ENCODE results near the gene NAP1L1.

NAP1L1 gene, protein sequence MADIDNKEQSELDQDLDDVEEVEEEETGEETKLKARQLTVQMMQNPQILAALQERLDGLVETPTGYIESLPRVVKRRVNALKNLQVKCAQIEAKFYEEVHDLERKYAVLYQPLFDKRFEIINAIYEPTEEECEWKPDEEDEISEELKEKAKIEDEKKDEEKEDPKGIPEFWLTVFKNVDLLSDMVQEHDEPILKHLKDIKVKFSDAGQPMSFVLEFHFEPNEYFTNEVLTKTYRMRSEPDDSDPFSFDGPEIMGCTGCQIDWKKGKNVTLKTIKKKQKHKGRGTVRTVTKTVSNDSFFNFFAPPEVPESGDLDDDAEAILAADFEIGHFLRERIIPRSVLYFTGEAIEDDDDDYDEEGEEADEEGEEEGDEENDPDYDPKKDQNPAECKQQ

DNA sequence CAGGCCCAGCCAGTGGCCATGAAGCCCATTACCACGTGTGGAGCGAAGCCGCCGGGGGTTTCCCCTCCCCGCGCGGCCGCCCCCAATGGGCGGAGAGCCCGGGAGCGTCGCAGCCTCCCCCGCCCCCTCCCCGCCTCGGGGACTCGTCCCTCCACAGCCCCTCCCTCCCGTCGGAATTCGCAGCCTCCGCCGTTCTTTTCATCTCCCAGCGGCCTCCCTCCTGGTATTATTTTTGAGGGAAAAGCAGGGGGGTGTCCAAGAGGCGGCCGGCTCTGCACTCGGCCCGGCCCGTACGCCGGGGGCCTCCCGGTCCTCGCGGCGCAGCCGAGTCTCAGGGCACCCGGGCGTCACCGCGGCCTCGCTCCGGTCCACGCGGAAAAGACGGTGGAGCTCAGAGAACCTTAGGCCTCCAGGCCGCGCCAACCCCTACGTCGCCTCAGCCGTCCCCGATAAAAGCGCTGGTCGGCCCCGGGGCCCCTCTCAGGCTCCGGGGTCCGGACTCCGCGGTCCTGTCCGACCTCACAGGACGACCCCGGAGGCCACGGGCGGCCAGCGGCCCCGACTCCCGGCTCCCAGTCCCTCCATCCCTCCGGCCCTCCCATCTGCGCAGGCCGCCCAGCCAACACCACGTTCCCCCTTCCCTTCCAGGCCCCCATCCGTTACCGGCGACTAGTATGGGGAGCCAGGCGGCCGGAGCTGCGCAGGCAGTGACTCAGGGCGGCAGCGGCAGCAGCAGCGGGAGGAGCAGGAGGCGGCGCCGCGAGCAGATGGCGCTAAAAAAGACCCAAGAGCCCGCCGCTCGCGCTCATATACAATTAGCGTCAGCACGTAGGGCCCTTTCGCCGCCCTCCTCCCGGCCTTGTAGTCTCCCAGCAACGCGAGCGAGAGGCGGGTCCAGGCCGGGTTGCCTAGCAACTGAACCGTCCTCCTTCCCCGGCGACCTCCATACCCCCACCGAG is at the start of gene NAP1L1:
TSS of gene NAP1L1 (minus strand) at position 782 of the 959 bp plus-strand sequence. CDS start 10,466 bp downstream, outside the sequence.
- DNase-seq, result peak; percentile 91

DNA sequence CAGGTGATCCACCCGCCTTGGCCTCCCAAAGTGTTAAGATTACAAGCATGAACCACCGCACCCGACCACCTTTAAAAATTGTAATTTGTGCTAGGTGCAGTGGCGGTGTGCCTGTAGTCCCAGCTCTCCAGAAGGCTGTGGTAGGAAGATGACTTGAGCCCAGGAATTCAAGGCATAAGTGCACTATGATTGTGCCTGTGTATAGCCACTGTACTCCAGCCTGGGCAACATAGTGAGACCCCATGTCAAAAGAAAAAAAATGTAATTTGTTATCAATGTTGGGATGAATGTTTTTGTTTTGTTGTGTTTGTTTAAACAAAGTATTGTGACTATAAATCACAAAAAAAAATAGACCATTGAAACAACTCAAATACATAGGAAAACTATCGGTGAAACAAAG is 43.1 kb upstream of the NAP1L1 start:
- DNase-seq, result no peak

DNA sequence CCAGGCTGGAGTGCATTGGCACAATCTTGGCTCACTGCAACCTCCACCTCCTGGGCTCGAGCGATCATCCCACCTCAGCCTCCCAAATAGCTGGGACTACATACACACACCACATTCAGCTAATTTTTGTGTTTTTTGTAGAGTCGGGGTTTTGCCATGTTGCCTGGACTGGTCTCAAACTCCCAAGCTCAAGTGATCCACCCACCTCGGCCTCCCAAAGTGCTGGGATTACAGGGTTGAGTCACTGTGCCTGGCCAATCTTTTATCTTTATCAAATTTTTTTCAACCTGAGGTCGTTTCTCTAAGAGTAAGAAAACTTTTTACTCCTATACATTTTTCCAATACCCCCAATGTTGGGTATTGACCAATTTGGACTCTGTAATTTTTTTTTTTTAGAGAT is 40.0 kb upstream of the NAP1L1 start:
- DNase-seq, result no peak

DNA sequence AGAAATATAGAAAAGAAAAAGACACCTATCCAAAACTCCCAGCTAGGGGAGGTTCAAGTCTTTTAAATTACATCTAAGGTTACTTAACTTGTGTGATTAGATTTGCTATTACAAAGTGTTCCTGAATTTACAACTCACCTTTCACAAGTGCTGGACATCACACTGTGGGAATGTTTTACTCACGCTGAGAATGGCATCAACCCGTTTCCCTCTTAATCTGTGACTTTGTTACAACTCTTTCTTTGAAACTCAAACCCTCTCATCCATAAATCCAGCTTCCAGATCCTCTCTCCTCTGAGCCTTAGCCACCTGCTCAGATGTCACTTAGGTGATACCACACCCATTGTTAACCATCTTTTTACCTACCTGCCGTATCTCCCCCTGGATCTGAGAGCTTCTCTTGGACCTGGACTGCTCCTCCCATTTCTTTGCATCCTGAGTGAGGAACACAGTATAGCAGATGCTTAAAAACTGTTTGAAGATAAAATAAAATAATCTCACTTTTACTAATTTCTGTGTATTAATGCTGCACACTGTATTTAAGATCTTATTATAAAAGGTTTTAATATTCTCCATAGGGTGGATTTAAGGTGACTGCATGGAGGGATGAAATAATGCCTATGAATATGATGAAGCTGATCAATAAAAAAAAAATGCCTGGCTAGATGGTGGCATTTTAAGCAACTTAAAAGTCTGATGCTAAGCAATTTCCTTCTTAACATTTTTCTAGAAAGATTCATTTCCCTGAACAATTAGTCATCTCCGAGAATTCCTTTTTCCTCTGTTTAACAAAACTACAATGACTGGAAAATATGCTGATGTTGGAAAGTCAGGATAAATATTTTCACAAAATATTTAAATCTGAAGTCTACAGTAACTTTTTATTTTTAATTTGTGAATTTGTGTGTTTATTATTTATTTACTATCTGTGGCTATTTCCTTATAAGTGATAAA is 39.1 kb upstream of the NAP1L1 start:
- no peak for DNase-seq

DNA sequence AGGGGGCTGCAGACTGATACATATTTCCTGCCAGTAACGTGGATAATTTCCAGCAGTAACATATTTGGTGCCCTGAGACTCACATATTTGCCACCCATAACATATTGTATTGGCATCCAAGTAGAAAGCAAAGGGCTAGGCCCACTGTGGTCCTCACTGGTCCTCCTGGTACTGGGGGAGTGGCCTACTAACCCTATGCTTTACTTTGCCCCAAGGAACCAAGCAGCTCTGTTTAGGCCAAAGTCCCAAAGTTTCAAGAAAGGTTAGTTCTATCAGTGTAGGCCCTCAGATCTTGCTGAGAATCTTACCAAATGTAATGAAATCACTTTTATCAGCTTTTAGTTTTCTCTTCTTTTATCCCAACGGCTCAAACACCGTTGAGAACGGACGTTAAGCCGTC is 35.4 kb upstream of the NAP1L1 start:
- no peak for DNase-seq

DNA sequence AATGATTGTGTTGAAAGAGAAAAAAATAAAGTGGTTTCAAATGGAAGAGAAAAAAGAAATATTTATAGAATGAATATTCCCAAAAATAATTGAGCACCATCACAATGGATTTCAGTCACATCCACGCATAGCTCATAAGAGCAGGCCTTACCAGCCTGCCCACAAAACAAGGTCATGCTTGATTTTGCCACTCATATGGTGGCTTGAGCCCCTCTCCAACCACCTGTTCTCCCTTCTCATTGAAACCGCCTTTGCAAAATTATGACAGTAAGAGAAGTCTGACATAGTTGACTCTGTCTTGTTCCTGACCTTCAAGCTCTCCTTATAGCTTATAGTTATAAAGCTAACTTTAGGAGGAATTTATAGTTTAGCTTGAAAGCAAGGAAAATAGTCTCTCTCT is 33.3 kb upstream of the NAP1L1 start:
- DNase-seq, result no peak

DNA sequence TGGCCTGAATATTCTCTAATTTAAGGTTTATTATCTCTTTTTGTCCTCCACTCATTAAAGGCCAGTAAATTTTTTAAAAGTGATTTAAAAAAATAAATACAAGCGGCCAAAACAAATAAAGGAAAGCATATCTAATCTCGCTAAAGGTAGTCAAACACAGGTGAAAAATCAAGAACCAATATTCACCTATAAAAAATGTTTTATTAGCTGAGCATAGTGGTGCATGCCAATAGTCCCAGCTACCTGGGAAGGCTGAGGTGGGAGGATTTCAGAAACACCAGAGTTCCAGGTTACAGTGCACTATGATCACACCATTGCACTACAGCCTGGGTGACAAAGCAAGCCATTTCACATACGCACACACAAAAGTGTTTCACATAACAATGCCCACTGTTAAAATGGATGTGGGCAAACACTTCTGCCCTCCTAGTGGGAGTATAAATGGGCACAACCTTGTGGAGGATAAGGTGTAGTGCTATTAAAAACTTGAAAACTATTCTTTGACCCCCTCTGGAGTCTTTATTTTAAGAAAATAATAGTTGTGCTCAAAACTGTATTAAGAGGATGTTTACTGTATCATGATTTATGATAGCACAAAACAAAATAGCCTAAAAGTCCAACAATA is 32.7 kb upstream of the NAP1L1 start:
- no peak for DNase-seq

DNA sequence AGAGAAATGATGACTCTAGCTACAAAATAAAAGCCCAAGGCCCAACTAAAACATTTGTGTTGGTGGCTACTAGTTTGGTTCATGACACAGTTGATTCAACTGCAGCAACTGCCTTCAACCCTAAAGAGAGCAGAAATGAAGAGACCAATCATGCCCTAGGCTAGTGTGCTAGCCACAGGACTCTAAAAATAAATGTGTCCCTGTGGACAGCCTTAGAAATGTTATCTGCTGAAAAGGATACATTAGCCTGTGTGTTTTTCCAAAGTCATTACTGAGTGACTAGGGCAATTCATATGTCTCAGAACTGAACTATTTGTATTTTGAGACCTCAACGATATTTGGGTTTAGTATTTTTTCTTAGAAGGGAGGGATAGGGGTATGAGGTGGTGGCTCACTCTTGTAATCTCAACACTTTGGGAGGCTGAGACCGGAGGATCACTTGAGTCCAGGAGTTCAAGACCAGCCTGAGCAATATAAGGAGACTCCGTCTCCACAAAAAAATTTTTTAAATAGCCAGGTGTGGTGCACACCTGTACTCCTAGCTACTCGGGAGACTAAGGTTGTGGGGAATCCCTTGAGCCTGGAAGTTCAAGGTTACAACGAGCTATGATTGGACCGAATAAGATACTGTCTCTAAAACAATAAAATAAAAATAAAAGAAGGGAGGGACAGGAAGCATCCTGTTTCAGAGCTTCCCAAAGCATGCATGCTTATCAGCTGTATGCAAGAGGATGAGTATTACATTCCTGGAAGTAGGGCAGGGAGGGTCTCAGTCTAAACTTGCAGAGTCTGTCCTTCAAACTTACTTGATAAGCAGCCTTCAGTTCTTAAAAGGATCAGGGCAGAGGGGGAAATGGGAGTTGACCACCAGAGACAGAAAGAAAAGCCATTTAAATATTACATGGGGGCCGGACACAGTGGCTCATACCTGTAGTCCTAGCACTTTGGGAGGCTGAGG is 29.6 kb upstream of the NAP1L1 start:
- DNase-seq, result no peak

DNA sequence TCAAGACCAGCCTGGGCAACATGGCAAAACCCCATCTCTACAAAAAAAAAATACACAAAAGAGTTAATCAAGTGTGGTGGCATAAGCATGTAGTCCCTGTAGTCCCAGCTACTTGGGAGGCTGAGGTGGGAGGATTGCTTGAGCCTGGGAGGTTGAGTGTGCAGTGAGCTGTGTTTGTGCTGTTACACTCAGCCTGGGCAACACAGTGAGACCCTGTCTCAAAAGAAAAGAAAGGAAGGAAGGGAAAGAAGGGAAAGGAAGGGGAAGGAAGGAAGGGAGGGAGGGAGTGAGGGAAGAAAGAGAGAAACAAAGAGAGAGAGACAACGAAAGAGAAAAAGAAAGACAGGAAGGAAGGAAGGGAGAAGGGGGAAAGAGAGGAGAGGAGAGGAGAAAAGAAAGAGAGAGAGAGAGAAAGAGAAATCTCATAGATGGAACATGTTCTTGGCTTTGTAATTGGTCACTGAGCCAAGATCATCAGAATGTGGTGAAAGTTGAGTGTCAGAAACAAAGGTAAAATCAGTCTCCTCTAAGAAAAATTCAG is 26.8 kb upstream of the NAP1L1 start:
- no peak for DNase-seq

DNA sequence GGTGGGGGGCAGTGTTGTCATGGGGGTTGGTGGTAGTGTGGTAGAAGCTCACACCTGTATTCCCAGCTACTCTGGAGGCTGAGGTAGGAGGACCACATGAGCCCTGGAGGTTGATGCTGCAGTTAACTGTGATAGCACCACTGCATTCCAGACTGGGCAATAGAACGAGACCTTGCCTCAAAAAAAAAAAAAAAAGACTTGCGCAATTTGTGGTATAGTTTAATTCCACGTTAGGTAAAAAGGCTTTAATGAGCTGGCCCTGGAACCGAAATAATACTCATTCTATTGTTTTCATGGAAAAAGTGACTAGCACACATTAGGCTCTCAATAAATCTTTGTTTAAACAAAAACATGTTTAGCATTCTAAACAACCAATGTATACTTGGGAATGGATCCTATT is 25.4 kb upstream of the NAP1L1 start:
- no peak for DNase-seq

DNA sequence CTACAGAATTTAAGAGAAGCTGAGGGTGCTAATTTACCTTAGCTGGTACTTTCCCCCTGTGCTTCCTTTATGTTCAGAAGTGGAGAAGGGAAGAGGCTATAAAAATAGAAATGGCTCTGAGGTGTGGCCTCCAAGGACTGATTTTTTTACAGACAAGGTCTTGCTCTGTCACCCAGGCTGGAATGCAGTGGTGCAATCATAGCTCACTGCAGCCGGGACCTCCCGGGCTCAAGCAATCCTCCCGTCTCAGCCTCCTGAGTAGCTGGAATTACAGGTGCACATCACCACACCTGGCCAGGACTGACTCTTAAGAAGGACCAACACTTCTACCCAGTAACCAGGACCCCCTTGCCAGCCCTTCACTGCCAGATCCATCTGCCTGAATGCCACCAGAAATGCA is 23.9 kb upstream of the NAP1L1 start:
- DNase-seq, result no peak

DNA sequence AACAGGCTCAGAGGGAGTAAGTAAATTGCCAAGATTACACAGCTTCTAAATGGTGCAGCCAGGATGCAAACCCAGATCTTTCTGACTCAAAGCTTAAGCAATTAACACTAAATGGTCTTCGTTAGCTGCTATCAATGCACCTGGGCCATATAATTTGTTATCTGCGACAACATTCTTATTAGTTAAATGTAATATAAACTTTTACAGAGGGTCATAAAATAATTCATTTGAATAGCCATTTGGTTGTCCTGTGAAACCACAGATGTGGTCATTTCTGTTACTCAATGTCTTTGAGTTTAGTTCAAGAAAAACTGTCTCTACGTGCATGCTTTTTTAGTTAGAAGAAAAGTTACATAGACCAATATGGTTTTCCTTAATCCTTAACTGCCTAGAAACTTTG is 22.1 kb upstream of the NAP1L1 start:
- DNase-seq, result no peak

DNA sequence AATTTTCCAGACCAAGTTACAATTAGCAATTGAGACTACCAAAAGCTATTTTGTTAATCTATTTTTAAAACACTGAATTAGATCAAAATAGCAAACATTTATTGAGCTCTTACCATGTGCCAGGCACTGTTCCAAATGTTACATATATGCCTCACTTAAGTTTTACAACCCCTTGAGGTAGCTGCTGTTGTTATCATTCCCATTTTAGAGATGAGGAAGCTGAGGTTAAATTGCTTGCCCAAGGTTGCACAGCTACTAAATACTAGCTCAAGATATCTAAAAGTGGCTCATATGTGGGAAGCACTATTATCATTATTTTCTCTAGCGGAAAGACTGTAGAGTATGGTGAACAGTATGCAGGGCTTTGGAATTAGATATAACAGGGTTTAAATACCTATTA is 19.5 kb upstream of the NAP1L1 start:
- DNase-seq, result no peak

DNA sequence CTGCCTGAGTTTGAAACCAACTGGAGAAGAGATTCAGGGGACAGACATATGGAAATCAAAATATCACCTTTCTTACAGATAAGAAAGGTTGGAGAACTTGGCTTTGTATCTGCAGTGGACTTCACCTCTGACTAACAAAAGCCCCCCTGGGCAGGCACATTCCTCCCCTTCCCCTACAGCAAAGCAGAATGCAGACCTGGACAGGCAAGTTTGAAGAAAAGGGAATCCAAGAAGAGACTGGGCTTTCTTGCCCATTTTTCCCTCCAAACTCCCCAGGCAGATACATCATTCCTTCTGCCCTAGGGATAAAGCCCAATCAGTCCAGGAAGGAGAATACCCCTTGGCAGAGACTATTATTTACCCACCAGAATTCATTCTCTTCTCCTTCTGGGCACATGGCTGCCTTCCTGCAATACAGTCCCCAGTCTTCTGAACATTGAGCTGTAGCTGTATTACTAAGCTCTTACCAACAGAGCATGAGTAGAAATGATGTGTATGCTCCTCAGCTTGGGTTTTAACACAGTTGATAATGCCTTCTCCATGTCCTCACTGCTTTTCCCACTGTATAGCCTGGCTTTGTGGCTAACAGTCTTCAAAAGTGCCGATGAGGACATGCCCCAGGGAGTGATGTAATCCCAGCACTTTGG is 17.4 kb upstream of the NAP1L1 start:
- DNase-seq, result no peak

DNA sequence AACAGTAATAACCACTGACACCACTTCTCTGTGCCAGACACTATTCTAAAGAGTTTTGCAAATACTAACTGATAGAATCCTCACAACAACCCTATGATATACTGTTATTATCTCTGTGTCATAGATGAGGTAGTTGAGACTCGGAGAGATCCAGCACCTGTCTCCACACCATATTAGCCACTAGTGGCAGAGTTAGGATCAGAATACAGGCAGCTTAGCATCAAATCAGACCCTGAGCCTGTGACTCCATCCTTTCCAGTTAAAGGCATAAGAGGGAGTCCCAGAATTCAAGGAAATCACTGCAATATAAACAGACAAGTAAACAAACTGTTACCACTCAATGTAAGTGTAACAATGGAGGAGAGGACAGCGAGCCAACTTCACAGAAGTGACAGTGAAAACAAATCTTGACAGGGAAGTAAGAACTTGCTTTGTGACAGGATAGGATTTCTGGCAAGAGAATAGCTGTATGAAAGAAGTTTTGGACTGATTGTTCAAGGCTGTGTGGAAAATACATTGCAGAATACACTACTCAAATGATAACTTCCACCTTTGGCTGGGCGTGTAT is 11.7 kb upstream of the NAP1L1 start:
- DNase-seq, result no peak

DNA sequence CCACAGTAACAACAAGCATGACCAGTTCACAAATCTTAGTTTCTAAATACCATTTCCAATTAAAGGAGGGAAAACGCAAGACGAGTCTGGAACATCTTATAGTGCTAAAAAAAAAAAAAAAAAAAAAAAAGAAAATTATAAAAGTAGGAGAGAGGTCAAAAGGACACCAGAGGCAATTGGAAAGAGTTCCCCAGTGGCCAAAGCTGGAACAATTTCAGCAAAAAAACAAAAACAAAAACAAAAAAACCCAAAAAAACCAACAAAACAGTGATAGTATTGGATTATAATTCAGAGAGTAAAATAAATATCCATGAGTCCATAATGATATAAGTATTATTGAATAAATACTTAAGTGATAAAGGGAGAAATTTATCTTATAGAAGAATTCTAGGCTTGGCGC is 10.3 kb upstream of the NAP1L1 start:
- DNase-seq, result no peak

DNA sequence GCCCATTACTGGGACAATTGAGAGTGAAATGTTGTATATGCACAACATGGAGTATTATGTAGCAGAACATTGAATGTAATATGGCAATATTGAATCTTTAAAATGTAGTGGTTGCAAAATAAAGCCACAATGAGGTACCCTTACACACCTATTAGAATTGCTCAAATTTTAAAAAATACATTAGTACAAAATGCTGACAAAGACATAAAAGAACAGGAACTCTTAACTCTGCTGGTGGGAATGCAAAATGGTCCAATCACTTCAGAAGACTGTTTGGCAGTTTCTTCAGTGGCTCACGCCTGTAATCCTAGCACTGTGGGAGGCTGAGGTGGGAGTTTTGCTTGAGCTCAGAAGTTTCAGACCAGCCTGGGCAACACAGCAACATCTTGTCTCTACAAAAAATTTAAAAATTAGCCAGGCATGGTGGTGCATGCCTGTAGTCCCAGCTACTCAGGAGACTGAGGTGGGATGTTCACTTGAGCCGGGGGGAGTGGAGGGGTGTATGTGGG is 6.8 kb upstream of the NAP1L1 start:
- DNase-seq, result no peak

DNA sequence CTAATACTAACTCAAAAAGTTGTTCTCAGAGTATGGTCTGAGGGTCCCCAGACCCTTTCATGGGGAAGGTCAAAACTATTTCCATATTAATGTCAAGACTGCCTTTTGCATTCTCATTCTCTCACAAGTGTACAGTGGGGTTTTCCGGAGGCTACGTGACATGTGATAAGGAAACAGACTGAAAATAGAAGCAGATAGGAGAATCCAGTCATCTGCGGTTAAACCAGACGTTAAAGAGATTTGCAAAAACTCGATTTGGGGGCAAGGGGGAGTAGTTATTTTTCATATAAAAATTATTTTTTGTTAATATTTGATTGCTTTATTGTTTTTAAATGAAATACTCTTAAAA is 1.0 kb upstream of the NAP1L1 start:
- no peak for DNase-seq

DNA sequence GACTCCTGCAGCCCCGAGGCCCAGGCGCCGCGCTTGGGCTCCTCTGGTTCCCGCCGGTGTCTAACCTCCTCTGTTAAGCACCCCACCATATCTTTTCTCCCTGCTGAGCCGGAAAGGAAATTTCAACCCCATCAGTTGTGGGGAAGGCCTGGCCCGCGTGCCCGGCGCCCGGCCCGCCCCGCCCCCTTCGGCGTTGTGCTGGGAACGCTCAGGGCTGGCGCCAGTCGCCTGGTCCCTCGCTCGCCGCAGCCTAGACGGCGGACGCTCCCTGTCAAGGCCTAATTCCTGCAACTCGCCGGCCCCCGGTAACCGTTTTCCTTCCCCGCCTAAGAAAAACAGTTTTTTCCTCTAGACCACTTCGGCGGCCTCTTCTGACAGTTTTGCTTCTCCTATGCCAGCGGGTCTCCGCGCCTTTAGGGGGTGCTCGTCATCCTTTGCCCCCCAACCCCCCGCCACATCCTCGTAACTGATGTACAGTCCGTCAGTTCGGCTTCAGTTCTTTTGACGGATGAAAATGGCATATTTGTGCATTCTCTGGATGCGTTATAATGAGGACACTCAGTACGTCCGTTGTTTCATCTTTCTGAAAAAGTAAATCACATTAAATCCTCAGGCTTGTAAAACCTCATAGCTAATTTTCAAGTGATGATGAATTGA is 506 bp upstream of the NAP1L1 start:
- DNase-seq, result peak; percentile 58

Measured in NCI-H1048 (cell line).